PC-3 (cell line): ENCODE results near the gene IFITM10. TPM values are rescaled to one million over a fixed set of nuclear protein-coding genes. Genes with fewer than 3 reads are reported as not detected.

Experiments
- ATAC-seq: fragments of 200-7000 bp; cut with Tn5 transposase; 2 replicates; pipeline ENCODE4 v1.9.1; 2020; ENCODE audit warnings: mild to moderate bottlenecking, moderate library complexity
- BruUV-seq: library from RNA; stranded (reverse); fragments of 400-500 nt; replicated peaks from 2 replicates; lab custom pipeline; 2021; lab: Mats Ljungman, UMichigan
- CTCF ChIA-PET: fragments of 300-600 bp; sonication (Branson Sonifier 250); formaldehyde crosslinking; loops from one replicate; lab custom pipeline; 2022; ENCODE audit warnings: antibody characterized with exemption; lab: Charles Lee
- POLR2A ChIA-PET: fragments of 300-600 bp; sonication (Branson Sonifier 250); formaldehyde crosslinking; loops from one replicate; lab custom pipeline; 2022; ENCODE audit warnings: antibody characterized with exemption; ENCODE audit not compliant: unreplicated experiment; lab: Charles Lee
- DNase-seq: peaks from one replicate; pipeline ENCODE4 v3.0.0-alpha.2; 2015
- H2AFZ ChIP-seq: fragments of 300-600 bp; sonication (generic); 2 replicates; pipeline ENCODE4 v1.6.0; 2016; ENCODE audit warnings: antibody characterized with exemption, low read length
- H3F3A ChIP-seq: fragments of 300-600 bp; sonication (generic); one replicate; pipeline ENCODE4 v1.6.0; 2017; ENCODE audit warnings: antibody characterized with exemption, low read length, control low read depth, mild to moderate bottlenecking; ENCODE audit not compliant: unreplicated experiment
- H3K27ac ChIP-seq: fragments of 300-600 bp; sonication (generic); 2 replicates; pipeline ENCODE4 v1.5.1; 2016; ENCODE audit warnings: mild to moderate bottlenecking, low read length
- H3K27me3 ChIP-seq: fragments of 300-600 bp; sonication (generic); 2 replicates; pipeline ENCODE4 v1.6.1; 2016; ENCODE audit warnings: low read length, mixed read lengths
- H3K36me3 ChIP-seq: fragments of 300-600 bp; sonication (generic); 2 replicates; pipeline ENCODE4 v1.6.1; 2016; ENCODE audit warnings: low read depth, mixed run types, low read length, mixed read lengths
- H3K4me1 ChIP-seq: fragments of 300-600 bp; sonication (generic); 2 replicates; pipeline ENCODE4 v1.5.1; 2016; ENCODE audit warnings: low read length; ENCODE audit not compliant: insufficient read depth
- H3K4me2 ChIP-seq: fragments of 300-600 bp; sonication (generic); 2 replicates; pipeline ENCODE4 v1.6.0; 2016; ENCODE audit warnings: low read length
- H3K4me3 ChIP-seq: fragments of 300-600 bp; sonication (generic); 2 replicates; pipeline ENCODE4 v1.5.1; 2016; ENCODE audit warnings: mild to moderate bottlenecking, low read length, mixed read lengths
- H3K79me2 ChIP-seq: fragments of 300-600 bp; sonication (generic); 2 replicates; pipeline ENCODE4 v1.6.1; 2017; ENCODE audit warnings: low read length, mixed read lengths
- H3K9ac ChIP-seq: fragments of 300-600 bp; sonication (generic); 2 replicates; pipeline ENCODE4 v1.6.0; 2016; ENCODE audit warnings: mild to moderate bottlenecking, low read length
- H3K9me2 ChIP-seq: fragments of 300-600 bp; sonication (generic); replicated peaks from 2 replicates; pipeline ENCODE4 v1.6.1; 2016; ENCODE audit warnings: mixed run types, low read length, mixed read lengths
- H3K9me3 ChIP-seq: fragments of 300-600 bp; sonication (generic); 2 replicates; pipeline ENCODE4 v1.6.1; 2016; ENCODE audit warnings: low read length, mixed read lengths
- H4K20me1 ChIP-seq: fragments of 300-600 bp; sonication (generic); 2 replicates; pipeline ENCODE4 v1.6.1; 2016; ENCODE audit warnings: low read length, mixed read lengths
- EZH2 ChIP-seq: fragments of 300-600 bp; sonication (generic); IDR thresholded peaks from one replicate; pipeline ENCODE4 v1.6.1; 2017; ENCODE audit warnings: antibody characterized with exemption, mild to moderate bottlenecking, low read length; ENCODE audit not compliant: unreplicated experiment
- EZH2phosphoT487 ChIP-seq: fragments of 300-600 bp; sonication (generic); IDR thresholded peaks from 2 replicates; pipeline ENCODE4 v1.6.1; 2018; ENCODE audit warnings: mild to moderate bottlenecking, antibody characterized with exemption, low read length, borderline replicate concordance
- intact Hi-C: fragments of 100-400 bp; cut with micrococcal nuclease; formaldehyde crosslinking; loops from 2 replicates; pipeline ENCODE4 v1.9.0; 2023
- total RNA-seq: library from RNA; depleted of rRNA; stranded (reverse); fragments of >200 nt; gene quantifications from 2 replicates; pipeline ENCODE4 v1.2.3, GENCODE V29; 2014
- TF ChIP-seq, protein P1 (sequence below): fragments of 300-600 bp; sonication (generic); conservative IDR thresholded peaks from 2 replicates; pipeline ENCODE4 v1.5.1; 2017; ENCODE audit warnings: antibody characterized with exemption, low read depth, mild to moderate bottlenecking, low read length

The IFITM10 gene
- total RNA-seq, 1 experiment from 2014 or later: 1.4 TPM

DNA sequence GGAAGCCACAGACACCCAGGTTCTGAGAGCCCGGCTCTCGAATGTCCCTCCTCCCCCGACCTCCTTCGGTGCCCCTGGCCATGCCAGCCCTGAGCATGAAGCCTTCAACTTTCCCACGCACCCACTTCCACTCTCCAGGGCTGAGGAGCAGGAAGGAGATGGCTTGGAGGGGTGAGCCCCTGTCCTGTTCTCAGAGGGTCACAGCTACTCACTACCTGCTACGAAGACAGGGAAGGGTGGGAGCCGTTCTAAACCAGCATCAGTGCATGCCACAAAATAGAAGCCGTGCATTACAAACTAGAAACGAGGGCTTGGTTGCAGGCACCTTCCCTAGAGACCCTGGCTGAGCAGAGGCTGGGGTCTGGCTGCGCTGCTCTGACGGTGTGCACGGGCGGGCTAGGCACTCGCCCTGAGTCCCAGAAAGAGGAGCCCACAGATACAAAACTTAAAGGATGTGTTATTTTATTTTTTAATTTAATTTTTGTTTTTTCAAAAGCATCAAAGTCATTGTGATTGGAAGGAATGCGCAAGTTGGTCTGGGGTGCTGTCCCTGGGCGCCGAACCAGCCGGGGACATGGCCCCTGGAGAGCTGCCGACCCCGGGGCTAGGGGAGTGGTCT is 57.6 kb downstream of the IFITM10 start:
- Histone ChIP-seq H2AFZ (peak overlapping the region; percentile 98), H3K9me3 (no peaks in the 10 kb centered on the region), H3K79me2 (no peaks in the 10 kb centered on the region), H3K9ac (no peak overlapping the region), H4K20me1 (no peaks in the 10 kb centered on the region), H3K27ac (no peak overlapping the region), H3K4me2 (peak overlapping the region; percentile 89), H3K27me3 (no peaks in the 10 kb centered on the region), H3K9me2 (no peaks in the 10 kb centered on the region), H3F3A (no peaks in the 10 kb centered on the region), H3K36me3 (no peaks in the 10 kb centered on the region), H3K4me3 (peak overlapping the region; percentile 63; the same call in 1 of the 2 replicates), H3K4me1 (peaks cover 7% of the 10 kb centered on the region; the same call in 1 of the 2 replicates)
- intact Hi-C loops: loop anchor here (1.0 to 5.0 kb wide), 2 partner anchors 41 to 459 kb away; no protein-coding TSS in a partner anchor
- DNase-seq (no peak), ATAC-seq (no peak)
- no TSS peak for BruUV-seq
- TF ChIP-seq EZH2: no peak
- TF ChIP-seq EZH2phosphoT487: no peak
- TF ChIP-seq, protein P1, sequence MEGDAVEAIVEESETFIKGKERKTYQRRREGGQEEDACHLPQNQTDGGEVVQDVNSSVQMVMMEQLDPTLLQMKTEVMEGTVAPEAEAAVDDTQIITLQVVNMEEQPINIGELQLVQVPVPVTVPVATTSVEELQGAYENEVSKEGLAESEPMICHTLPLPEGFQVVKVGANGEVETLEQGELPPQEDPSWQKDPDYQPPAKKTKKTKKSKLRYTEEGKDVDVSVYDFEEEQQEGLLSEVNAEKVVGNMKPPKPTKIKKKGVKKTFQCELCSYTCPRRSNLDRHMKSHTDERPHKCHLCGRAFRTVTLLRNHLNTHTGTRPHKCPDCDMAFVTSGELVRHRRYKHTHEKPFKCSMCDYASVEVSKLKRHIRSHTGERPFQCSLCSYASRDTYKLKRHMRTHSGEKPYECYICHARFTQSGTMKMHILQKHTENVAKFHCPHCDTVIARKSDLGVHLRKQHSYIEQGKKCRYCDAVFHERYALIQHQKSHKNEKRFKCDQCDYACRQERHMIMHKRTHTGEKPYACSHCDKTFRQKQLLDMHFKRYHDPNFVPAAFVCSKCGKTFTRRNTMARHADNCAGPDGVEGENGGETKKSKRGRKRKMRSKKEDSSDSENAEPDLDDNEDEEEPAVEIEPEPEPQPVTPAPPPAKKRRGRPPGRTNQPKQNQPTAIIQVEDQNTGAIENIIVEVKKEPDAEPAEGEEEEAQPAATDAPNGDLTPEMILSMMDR: no peak
- CTCF ChIA-PET: interaction anchor here (1.5 to 1.6 kb wide), 3 partner anchors 190 to 464 kb away, joined by 5 to 12 read pairs (median 11); no protein-coding TSS in a partner anchor
- POLR2A ChIA-PET: no interaction called here

DNA sequence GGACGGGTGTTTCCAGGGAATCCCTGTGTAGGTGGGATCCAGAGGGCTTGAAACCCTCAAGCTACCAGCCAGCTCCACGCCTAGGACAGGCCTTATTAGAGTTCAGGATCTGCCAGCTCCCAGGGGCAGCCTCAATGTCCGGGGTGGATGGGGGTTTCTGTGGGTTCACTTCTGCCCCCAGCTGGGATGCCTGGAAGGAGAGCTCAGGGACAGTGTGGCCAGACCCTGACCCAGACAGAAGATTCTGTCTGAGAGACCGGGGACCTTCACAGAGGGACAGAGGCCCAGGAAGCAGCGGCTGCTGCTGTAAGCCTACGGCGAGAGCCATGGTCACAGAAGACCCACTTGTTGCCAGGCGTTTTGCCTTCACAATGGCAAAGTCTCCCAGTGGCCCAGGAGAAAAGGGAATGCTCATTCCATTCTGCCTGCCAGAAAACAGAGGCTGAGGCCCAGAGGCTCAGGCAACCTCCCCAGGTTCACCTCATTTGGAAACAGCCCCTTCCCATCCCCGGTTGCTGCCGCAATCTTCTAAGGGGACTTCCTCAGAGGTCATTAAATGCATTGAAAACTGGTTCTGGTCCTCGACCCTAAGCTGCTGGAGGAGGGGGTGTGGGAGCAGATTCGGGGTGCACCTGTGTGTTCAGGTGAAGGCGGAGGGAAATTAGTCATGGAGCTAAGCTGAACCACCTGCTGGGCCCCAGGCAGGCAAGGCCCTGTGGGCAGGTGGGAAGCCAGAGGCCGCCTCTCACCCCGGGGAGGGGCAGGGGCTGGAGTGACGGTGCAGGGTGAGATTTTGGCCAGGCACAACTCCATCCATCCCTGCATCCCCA is 58.3 kb downstream of the IFITM10 start:
- H3K4me2 ChIP-seq: no peak overlapping the region
- no peaks in the 10 kb centered on the region for H3K9me2 ChIP-seq
- H3K27ac ChIP-seq: no peak overlapping the region
- intact Hi-C loops: loop anchor here (5.0 kb wide), 1 partner anchor 40 kb away; no protein-coding TSS in a partner anchor
- POLR2A ChIA-PET: no interaction called here
- ATAC-seq: no peak
- CTCF ChIA-PET: interaction anchor here (0.5 kb wide), 1 partner anchor 55 kb away, joined by 3 read pairs; no protein-coding TSS in a partner anchor
- peaks cover 7% of the 10 kb centered on the region; the same call in 1 of the 2 replicates for H3K4me1 ChIP-seq
- no peak overlapping the region for H3K9ac ChIP-seq
- BruUV-seq: no TSS peak
- no peaks in the 10 kb centered on the region for H4K20me1 ChIP-seq
- no peaks in the 10 kb centered on the region for H3F3A ChIP-seq
- no peaks in the 10 kb centered on the region for H3K27me3 ChIP-seq
- H3K9me3 ChIP-seq: no peaks in the 10 kb centered on the region
- H2AFZ ChIP-seq: no peak overlapping the region
- H3K79me2 ChIP-seq: no peaks in the 10 kb centered on the region
- TF ChIP-seq EZH2: no peak
- no peak for TF ChIP-seq EZH2phosphoT487
- TF ChIP-seq, protein P1: no peak
- DNase-seq: no peak
- H3K36me3 ChIP-seq: no peaks in the 10 kb centered on the region
- no peak overlapping the region for H3K4me3 ChIP-seq
